GM12872 (cell line): ENCODE measurements around the gene KRTAP10-9.

Experiments used
- CTCF ChIP-seq: IDR thresholded peaks from 3 replicates; pipeline ENCODE4 v1.5.1; 2011; ENCODE audit warnings: low read depth, mild to moderate bottlenecking, low read length, moderate library complexity; ENCODE audit not compliant: insufficient read depth

KRTAP10-9 gene

GRCh38 chr21:44583089-44583799 lies 43.6 kb upstream of the KRTAP10-9 start:
- TF ChIP-seq CTCF = no peak

- no peak for TF ChIP-seq CTCF
Measured at GRCh38 chr21:44583800-44584147, 43.1 kb upstream of the KRTAP10-9 start.

DNA sequence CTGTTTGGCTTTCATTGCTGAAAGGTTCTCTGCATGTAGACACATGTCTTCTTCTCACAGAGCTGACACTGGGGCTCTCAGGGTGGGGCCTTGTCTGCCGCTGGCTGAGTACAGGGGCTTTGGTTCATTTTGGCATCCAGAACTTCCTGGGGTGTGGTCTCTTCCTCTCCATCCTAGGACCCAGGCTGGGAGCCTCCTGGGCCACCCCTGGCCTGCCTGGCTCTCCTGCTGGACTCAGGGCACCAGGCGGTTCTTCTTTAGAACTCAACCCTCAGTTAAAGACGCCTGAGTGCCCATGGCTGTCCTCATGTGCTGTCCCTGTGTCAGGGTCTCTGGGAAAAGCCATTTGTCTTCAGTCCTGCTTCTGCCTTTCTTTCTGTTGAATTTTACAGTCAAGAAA lies 41.0 kb upstream of the KRTAP10-9 start:
- no peak for TF ChIP-seq CTCF

- TF ChIP-seq CTCF = no peak
Measured at GRCh38 chr21:44589094-44589493, 37.8 kb upstream of the KRTAP10-9 start.

GRCh38 chr21:44589586-44590305 lies 37.1 kb upstream of the KRTAP10-9 start:
- TF ChIP-seq CTCF = no peak

- TF ChIP-seq CTCF = no peak
Measured at GRCh38 chr21:44590311-44590721, 36.6 kb upstream of the KRTAP10-9 start.

GRCh38 chr21:44592446-44593311 lies 34.2 kb upstream of the KRTAP10-9 start, which contains the start of gene KRTAP10-6:
Gene KRTAP10-6 (minus strand): TSS chr21:44592505. CDS start chr21:44592484, 21 bp downstream.
- no peak for TF ChIP-seq CTCF
